Smooth muscle cell (in vitro differentiated cells): ENCODE results near the gene PTPRE. TPM values are rescaled to one million over a fixed set of nuclear protein-coding genes. Genes with fewer than 3 reads are reported as not detected.
A peak's percentile ranks its signal among the peaks of the same experiment; 100 is the strongest.

Experiments used
- DNase-seq: peaks from one replicate; lab custom pipeline; 2025; ENCODE audit not compliant: unreplicated experiment; lab: John Stamatoyannopoulos, UW
- H2AFZ ChIP-seq: fragments of 200-600 bp; sonication (generic); 2 replicates; pipeline ENCODE4 v1.6.0; 2016; ENCODE audit warnings: antibody characterized with exemption, low read depth, mild to moderate bottlenecking
- H3F3A ChIP-seq: fragments of 200-600 bp; sonication (generic); 2 replicates; pipeline ENCODE4 v1.6.0; 2017; ENCODE audit warnings: antibody characterized with exemption, low read depth
- H3K27ac ChIP-seq: fragments of 200-600 bp; sonication (generic); 2 replicates; pipeline ENCODE4 v1.5.1; 2016; ENCODE audit warnings: low read depth, mild to moderate bottlenecking
- H3K27me3 ChIP-seq: fragments of 200-600 bp; sonication (generic); 2 replicates; pipeline ENCODE4 v1.6.1; 2016; ENCODE audit warnings: low read depth, mild to moderate bottlenecking
- H3K36me3 ChIP-seq: fragments of 200-600 bp; sonication (generic); 2 replicates; pipeline ENCODE4 v1.5.1; 2016; ENCODE audit warnings: low read depth
- H3K4me1 ChIP-seq: fragments of 200-600 bp; sonication (generic); 2 replicates; pipeline ENCODE4 v1.5.1; 2016; ENCODE audit warnings: low read depth
- H3K4me2 ChIP-seq: fragments of 200-600 bp; sonication (generic); 2 replicates; pipeline ENCODE4 v1.6.0; 2016; ENCODE audit warnings: mild to moderate bottlenecking
- H3K4me3 ChIP-seq: fragments of 200-600 bp; sonication (generic); 2 replicates; pipeline ENCODE4 v1.5.1; 2016; ENCODE audit warnings: mild to moderate bottlenecking
- H3K79me2 ChIP-seq: fragments of 200-600 bp; sonication (generic); 2 replicates; pipeline ENCODE4 v1.6.0; 2016; ENCODE audit warnings: low read depth, mild to moderate bottlenecking
- H3K9ac ChIP-seq: fragments of 200-600 bp; sonication (generic); 2 replicates; pipeline ENCODE4 v1.6.0; 2016; ENCODE audit warnings: low read depth
- H3K9me3 ChIP-seq: fragments of 200-600 bp; sonication (generic); replicated peaks from 2 replicates; pipeline ENCODE4 v1.5.1; 2016; ENCODE audit warnings: low read depth
- H4K20me1 ChIP-seq: fragments of 200-600 bp; sonication (generic); 2 replicates; pipeline ENCODE4 v1.6.0; 2016; ENCODE audit warnings: low read depth
- CTCF ChIP-seq: fragments of 200-600 bp; sonication (generic); IDR thresholded peaks from 2 replicates; pipeline ENCODE4 v1.5.1; 2017; ENCODE audit warnings: borderline replicate concordance, mild to moderate bottlenecking, antibody characterized with exemption; ENCODE audit not compliant: insufficient read depth, poor library complexity, severe bottlenecking
- WGBS: methylation state at CpG from one replicate; pipeline ENCODE4 v1.1.7; 2016; ENCODE audit warnings: low lambda C conversion rate; 5-methylcytosine and 5-hydroxymethylcytosine counted together
- polyA plus RNA-seq: library from polyadenylated mRNA; unstranded; fragments of >200 nt; fragmentation: Nextera tagmentation; extraction: Ambion mirVana; gene quantifications from 2 replicates; pipeline ENCODE4 v1.2.1, GENCODE V29; 2016
- total RNA-seq: library from RNA; depleted of rRNA; stranded (reverse); fragments of >200 nt; gene quantifications from 2 replicates; pipeline ENCODE4 v1.2.3, GENCODE V29; 2014

The PTPRE gene
- total and polyA plus RNA-seq, 2 experiments from 2014 or later = 17.1 to 22.7 TPM

- Histone ChIP-seq H3K4me3 (no peak overlapping the region), H3K27me3 (no peaks in the 10 kb centered on the region), H3K9ac (no peak overlapping the region), H3K4me1 (no peaks in the 10 kb centered on the region), H4K20me1 (no peaks in the 10 kb centered on the region), H3F3A (no peaks in the 10 kb centered on the region), H3K27ac (no peak overlapping the region), H3K4me2 (no peak overlapping the region), H3K36me3 (no peaks in the 10 kb centered on the region), H3K9me3 (no peaks in the 10 kb centered on the region), H3K79me2 (peaks cover 10% of the 10 kb centered on the region), H2AFZ (no peak overlapping the region)
- DNase-seq = no peak
- WGBS = 89% methylated on average over 13 of the region's 13 CpGs
- peak; percentile 16 for TF ChIP-seq CTCF
These were observed 210.1 kb downstream of the PTPRE start for GRCh38 chr10:128116851-128117615.

GRCh38 chr10:128121750-128122412 is 215.0 kb downstream of the PTPRE start:
- Histone ChIP-seq H2AFZ (no peak overlapping the region), H3K79me2 (peaks cover 51% of the 10 kb centered on the region), H3K27me3 (no peaks in the 10 kb centered on the region), H3K4me3 (no peak overlapping the region), H3K9me3 (no peaks in the 10 kb centered on the region), H3K27ac (no peak overlapping the region), H3K9ac (no peak overlapping the region), H3K4me1 (peaks cover 12% of the 10 kb centered on the region), H3F3A (no peaks in the 10 kb centered on the region), H3K4me2 (no peak overlapping the region), H4K20me1 (no peaks in the 10 kb centered on the region), H3K36me3 (no peaks in the 10 kb centered on the region)
- DNase-seq = no peak
- 93% methylated on average over 5 of the region's 5 CpGs for WGBS
- no peak for TF ChIP-seq CTCF

- H3K9ac ChIP-seq = no peak overlapping the region
- TF ChIP-seq CTCF = no peak
- no peaks in the 10 kb centered on the region for H4K20me1 ChIP-seq
- H3K36me3 ChIP-seq = no peaks in the 10 kb centered on the region
- H3K4me1 ChIP-seq = peaks cover 12% of the 10 kb centered on the region
- H3K79me2 ChIP-seq = peaks cover 51% of the 10 kb centered on the region
- DNase-seq = no peak
- H2AFZ ChIP-seq = no peak overlapping the region
- no peaks in the 10 kb centered on the region for H3F3A ChIP-seq
- no peak overlapping the region for H3K4me3 ChIP-seq
- 97% methylated on average over 2 of the region's 2 CpGs for WGBS
- H3K27me3 ChIP-seq = no peaks in the 10 kb centered on the region
- H3K4me2 ChIP-seq = no peak overlapping the region
- no peak overlapping the region for H3K27ac ChIP-seq
- H3K9me3 ChIP-seq = no peaks in the 10 kb centered on the region
These were observed 216.0 kb downstream of the PTPRE start for GRCh38 chr10:128122931-128123330.
